Measurements from ENCODE around the gene SORBS1.

SORBS1 gene

DNA sequence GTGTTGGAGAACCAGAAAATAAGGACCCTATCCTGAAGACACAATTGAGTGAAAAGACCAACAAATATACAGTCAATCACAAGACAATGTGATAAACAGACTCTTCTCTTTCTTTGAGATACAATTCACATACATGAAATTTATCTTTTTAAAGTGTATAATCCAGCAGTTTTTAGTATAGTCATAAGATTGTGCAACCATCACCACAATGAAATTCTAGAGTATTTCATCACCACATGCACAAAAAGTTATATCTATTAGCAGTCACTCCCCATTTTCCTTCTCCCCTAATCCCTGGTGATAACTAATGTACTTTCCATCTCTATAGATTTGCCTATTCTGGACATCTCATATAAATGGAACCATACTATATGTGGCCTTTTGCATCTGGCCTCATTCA lies 8.2 kb upstream of the SORBS1 start:
- Histone ChIP-seq H3K27me3 (ENCODE audit: low read length) (no peaks in the 10 kb centered on the region), H3K4me3 (ENCODE audit: insufficient read depth, low read length, poor library complexity, severe bottlenecking) (no peak overlapping the region), H3K9me3 (ENCODE audit: insufficient read depth, low read length) (no peaks in the 10 kb centered on the region), H3F3A (ENCODE audit: insufficient read depth) (no peaks in the 10 kb centered on the region), H3K27ac (ENCODE audit: low read depth, low read length) (no peak overlapping the region), H2AFZ (ENCODE audit: low read depth, low read length, severe bottlenecking) (no peak overlapping the region), H3K79me2 (ENCODE audit: insufficient read depth, low read length) (no peaks in the 10 kb centered on the region), H4K20me1 (ENCODE audit: low read depth, low read length) (no peaks in the 10 kb centered on the region), H3K9me2 (replicated peaks; ENCODE audit: insufficient read depth, low read length) (no peaks in the 10 kb centered on the region), H3K36me3 (ENCODE audit: low read length) (no peaks in the 10 kb centered on the region), H3K4me2 (ENCODE audit: low read depth, low read length, poor library complexity, severe bottlenecking) (no peak overlapping the region), H3K9ac (ENCODE audit: low read length) (no peak overlapping the region)
- TF ChIP-seq EZH2phosphoT487 (conservative IDR thresholded peaks at IDR 0.05; ENCODE audit: low read length) = no peak
- TF ChIP-seq, protein P1, sequence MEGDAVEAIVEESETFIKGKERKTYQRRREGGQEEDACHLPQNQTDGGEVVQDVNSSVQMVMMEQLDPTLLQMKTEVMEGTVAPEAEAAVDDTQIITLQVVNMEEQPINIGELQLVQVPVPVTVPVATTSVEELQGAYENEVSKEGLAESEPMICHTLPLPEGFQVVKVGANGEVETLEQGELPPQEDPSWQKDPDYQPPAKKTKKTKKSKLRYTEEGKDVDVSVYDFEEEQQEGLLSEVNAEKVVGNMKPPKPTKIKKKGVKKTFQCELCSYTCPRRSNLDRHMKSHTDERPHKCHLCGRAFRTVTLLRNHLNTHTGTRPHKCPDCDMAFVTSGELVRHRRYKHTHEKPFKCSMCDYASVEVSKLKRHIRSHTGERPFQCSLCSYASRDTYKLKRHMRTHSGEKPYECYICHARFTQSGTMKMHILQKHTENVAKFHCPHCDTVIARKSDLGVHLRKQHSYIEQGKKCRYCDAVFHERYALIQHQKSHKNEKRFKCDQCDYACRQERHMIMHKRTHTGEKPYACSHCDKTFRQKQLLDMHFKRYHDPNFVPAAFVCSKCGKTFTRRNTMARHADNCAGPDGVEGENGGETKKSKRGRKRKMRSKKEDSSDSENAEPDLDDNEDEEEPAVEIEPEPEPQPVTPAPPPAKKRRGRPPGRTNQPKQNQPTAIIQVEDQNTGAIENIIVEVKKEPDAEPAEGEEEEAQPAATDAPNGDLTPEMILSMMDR (IDR thresholded peaks at IDR 0.05; ENCODE audit: insufficient read depth, low read length, poor library complexity, severe bottlenecking) = no peak

DNA sequence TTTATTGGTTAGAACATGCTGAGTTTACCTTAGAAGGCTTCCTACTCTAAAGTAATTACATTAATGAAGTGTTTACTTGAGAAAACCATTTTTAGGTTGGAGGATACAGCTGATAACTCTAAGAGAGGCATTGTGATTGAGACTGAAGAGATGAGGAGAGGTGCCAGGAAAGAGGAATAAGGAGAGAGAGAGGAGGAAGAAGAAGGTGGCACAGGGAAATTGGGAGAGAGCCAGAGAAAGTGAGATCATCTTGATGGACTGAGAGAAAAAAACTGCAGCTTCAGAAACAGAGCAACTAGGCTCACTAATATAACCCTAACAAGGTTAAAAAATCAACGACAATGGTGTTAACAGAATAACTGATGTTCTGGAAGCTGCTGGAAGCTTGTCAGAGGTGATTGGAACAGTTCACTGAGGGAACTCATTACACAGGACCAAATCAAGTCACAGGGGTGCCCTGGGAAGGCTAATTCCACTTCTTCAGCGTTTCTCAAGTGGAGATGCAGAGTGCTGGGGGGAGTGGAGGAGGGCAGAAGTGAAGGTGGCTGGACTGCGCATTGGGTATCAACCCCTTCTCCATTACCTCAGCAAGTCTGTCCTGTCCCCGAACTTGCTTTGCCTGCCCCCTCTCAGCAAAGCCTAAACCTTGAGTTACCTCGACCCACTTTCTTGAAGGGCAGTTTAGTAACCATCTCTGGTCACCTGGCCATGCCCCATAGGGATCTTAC lies 6.9 kb upstream of the SORBS1 start:
- Histone ChIP-seq H3K27me3 (ENCODE audit: low read length) (no peaks in the 10 kb centered on the region), H3K9me2 (replicated peaks; ENCODE audit: insufficient read depth, low read length) (no peaks in the 10 kb centered on the region), H4K20me1 (ENCODE audit: low read depth, low read length) (no peaks in the 10 kb centered on the region), H2AFZ (ENCODE audit: low read depth, low read length, severe bottlenecking) (no peak overlapping the region), H3K9me3 (ENCODE audit: insufficient read depth, low read length) (no peaks in the 10 kb centered on the region), H3K36me3 (ENCODE audit: low read length) (no peaks in the 10 kb centered on the region), H3K79me2 (ENCODE audit: insufficient read depth, low read length) (no peaks in the 10 kb centered on the region), H3K9ac (ENCODE audit: low read length) (no peak overlapping the region), H3K4me3 (ENCODE audit: insufficient read depth, low read length, poor library complexity, severe bottlenecking) (no peak overlapping the region), H3K27ac (ENCODE audit: low read depth, low read length) (no peak overlapping the region), H3K4me2 (ENCODE audit: low read depth, low read length, poor library complexity, severe bottlenecking) (no peak overlapping the region), H3F3A (ENCODE audit: insufficient read depth) (no peaks in the 10 kb centered on the region)
- TF ChIP-seq EZH2phosphoT487 (conservative IDR thresholded peaks at IDR 0.05; ENCODE audit: low read length) = no peak
- TF ChIP-seq, protein P1 (IDR thresholded peaks at IDR 0.05; ENCODE audit: insufficient read depth, low read length, poor library complexity, severe bottlenecking) = no peak

DNA sequence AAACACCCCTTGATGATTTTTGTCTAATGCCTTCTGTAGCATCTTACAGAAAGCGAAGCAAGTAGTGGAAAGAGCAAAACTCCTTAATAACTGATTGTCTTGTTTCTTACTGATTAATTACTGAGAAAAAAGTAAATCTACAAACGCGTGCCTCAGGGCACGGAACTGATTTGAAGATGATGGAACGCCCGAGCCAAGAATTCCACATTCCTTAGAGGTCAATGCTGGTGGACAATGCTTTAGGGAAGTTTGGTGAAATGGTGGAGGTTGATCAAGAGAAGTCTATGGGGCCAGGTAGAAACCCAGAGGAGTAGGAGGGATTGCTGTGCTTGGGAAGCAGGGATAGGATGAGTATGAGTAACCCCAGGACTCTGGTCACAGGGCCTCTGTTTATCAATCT lies 5.0 kb upstream of the SORBS1 start:
- TF ChIP-seq, protein P1 (IDR thresholded peaks at IDR 0.05; ENCODE audit: insufficient read depth, low read length, poor library complexity, severe bottlenecking) = no peak
- Histone ChIP-seq H3K27me3 (ENCODE audit: low read length) (no peaks in the 10 kb centered on the region; the same call in 1 of the 2 replicates), H4K20me1 (ENCODE audit: low read depth, low read length) (no peaks in the 10 kb centered on the region), H3K36me3 (ENCODE audit: low read length) (no peaks in the 10 kb centered on the region), H3K9ac (ENCODE audit: low read length) (no peak overlapping the region), H3K79me2 (ENCODE audit: insufficient read depth, low read length) (no peaks in the 10 kb centered on the region), H3K4me3 (ENCODE audit: insufficient read depth, low read length, poor library complexity, severe bottlenecking) (no peak overlapping the region), H2AFZ (ENCODE audit: low read depth, low read length, severe bottlenecking) (no peak overlapping the region), H3K27ac (ENCODE audit: low read depth, low read length) (no peak overlapping the region), H3K9me3 (ENCODE audit: insufficient read depth, low read length) (no peaks in the 10 kb centered on the region), H3F3A (ENCODE audit: insufficient read depth) (no peaks in the 10 kb centered on the region), H3K9me2 (replicated peaks; ENCODE audit: insufficient read depth, low read length) (no peaks in the 10 kb centered on the region), H3K4me2 (ENCODE audit: low read depth, low read length, poor library complexity, severe bottlenecking) (no peak overlapping the region)

All from SU-DHL-6 (cell line).